ENCODE data around the gene CNGB1.
"Not testable (repeated sequence)": the region's sequence is repeated elsewhere in the genome, so short reads cannot be mapped to it uniquely, and the experiment has no call there.

Gene CNGB1

DNA sequence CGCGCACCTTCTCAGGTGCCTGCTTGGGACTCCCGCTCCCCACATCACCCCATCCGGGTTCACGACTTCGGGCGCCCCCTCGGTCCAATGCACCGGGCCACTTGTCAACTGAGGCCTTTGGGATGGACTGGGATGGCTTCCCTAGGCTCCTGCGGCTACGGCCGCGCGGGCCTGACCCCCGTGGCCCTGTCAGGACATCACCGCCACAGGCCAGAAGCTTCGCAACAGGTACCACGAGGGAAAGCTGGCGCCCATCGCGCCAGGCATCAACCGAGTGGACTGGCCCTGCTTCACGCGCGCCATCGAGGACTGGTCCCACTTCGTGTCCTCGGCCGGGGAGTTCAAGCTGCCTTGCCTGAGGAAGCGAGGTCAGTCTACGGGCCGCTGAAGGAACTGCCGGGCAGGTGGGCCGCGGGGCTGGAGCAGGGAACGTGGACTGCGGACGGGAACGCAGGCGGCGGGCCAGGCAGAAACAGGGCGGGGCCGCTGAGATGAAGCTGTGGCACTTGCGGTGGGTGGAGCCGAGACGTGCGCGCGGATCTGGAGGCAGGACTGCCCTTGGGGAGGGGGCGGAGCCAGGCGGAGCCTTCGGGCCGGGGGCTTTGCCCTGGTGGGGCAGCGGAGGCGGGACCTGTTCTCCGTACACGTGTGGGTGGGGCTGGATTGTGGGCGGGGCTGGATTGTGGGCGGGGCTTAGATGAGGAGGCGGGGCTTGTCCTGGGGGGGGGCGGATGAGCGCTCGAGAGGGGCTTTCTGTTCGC lies 13.7 kb upstream of the CNGB1 start:
- DNase-seq (ENCODE audit: low read depth): peak; percentile 72

GRCh38 chr16:57982385-57982784 lies 11.5 kb upstream of the CNGB1 start:
- H3K4me3 ChIP-seq (ENCODE audit: low read depth, low read length): no peak overlapping the region
- no peak for DNase-seq (ENCODE audit: low read depth)
- no peak for TF ChIP-seq CTCF (conservative IDR thresholded peaks at IDR 0.05; ENCODE audit: low read depth, low read length)

More for the DNA sequence above, 13.7 kb upstream of the CNGB1 start:
- TF ChIP-seq CTCF (conservative IDR thresholded peaks at IDR 0.05; ENCODE audit: low read depth, low read length): no peak
- H3K4me3 ChIP-seq (ENCODE audit: low read depth, low read length): peak overlapping the region; percentile 49

- no peak overlapping the region for H3K4me3 ChIP-seq (ENCODE audit: low read depth, low read length)
- no peak for TF ChIP-seq CTCF (conservative IDR thresholded peaks at IDR 0.05; ENCODE audit: low read depth, low read length)
- no peak for DNase-seq (ENCODE audit: low read depth)
These were observed 10.7 kb upstream of the CNGB1 start for GRCh38 chr16:57981636-57982035.

GRCh38 chr16:57979006-57979585 lies 8.2 kb upstream of the CNGB1 start:
- TF ChIP-seq CTCF (conservative IDR thresholded peaks at IDR 0.05; ENCODE audit: low read depth, low read length): no peak
- no peak for DNase-seq (ENCODE audit: low read depth)
- H3K4me3 ChIP-seq (ENCODE audit: low read depth, low read length): no peak overlapping the region

DNA sequence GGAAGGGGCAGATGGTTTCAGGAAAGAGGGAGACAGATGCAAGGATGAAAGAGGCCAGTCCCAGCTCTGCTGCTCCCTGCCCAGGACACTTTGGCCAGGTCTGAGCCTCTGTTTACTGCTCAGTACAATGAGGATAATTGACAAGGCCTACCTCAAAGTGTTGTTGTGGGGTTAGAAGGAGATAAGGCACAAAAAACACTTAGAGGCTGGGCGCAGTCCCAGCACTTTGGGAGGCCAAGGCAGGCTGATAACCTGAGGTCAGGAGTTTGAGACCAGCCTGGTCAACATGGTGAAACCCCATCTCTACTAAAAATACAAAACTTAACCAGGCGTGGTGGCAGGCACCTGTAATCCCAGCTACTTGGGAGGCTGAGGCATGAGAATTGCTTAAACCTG lies 7.1 kb upstream of the CNGB1 start:
- DNase-seq (ENCODE audit: low read depth); H3K4me3 ChIP-seq (ENCODE audit: low read depth, low read length): not testable (repeated sequence)

DNA sequence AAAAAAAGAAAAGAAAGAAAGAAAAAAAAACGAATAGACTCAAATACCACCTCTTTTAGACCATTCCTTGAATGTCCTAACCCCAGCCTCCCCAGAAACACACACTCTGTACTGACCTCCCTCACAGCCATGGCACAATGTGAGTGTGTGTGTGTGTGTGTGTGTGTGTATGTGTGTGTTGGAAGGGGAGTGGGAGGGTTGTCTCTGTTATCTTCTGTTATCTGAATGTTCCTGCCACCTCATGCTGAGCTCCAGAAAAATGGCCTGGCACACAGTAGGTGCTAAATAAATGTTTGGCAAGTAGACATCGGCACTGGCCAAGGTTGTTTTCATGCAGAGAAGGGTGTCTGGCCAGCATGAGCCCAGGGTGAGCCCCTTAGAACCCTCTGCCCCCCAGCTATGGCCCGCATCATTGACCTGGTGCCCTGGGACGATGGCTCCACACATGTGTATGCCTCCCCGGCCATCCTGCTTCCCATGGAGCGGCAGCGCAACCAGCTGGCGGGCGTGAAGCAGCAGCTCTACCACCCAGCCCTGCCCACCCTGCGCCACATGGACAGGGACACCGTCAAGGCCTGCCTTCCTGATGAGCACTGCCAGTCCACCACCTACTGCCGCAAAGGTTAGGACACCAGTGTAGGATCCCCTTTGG lies 6.6 kb upstream of the CNGB1 start:
- no peak for DNase-seq (ENCODE audit: low read depth)
- H3K4me3 ChIP-seq (ENCODE audit: low read depth, low read length): no peak overlapping the region
- no peak for TF ChIP-seq CTCF (conservative IDR thresholded peaks at IDR 0.05; ENCODE audit: low read depth, low read length)

DNA sequence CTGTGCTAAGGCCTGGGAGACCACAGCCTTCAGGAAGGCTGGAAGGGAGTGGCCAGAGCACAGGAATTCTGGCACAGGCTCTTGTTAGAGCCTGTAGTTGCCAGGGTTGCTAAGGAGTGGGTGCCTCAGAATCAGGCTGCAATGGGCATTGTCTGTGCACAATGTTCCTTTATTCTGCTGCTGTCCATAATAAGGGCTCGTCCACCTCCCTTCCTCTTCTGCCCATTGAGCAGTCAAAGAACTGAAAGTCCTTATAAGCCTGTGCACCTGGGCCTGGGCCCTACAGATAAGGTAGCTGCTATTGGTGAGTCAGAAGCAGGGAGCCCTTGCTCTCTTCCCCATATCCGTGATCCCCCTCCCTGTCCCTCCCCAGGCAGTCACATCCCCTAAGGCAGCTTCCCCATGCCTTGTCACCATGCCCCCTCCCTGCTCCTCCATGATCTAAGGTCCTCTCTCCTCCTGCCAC lies 5.4 kb upstream of the CNGB1 start:
- DNase-seq (ENCODE audit: low read depth): peak; percentile 5
- H3K4me3 ChIP-seq (ENCODE audit: low read depth, low read length): no peak overlapping the region
- TF ChIP-seq CTCF (conservative IDR thresholded peaks at IDR 0.05; ENCODE audit: low read depth, low read length): no peak

All from choroid plexus epithelial cell (primary cell).